Measurements from ENCODE around the gene SPG21.

SPG21 gene

DNA sequence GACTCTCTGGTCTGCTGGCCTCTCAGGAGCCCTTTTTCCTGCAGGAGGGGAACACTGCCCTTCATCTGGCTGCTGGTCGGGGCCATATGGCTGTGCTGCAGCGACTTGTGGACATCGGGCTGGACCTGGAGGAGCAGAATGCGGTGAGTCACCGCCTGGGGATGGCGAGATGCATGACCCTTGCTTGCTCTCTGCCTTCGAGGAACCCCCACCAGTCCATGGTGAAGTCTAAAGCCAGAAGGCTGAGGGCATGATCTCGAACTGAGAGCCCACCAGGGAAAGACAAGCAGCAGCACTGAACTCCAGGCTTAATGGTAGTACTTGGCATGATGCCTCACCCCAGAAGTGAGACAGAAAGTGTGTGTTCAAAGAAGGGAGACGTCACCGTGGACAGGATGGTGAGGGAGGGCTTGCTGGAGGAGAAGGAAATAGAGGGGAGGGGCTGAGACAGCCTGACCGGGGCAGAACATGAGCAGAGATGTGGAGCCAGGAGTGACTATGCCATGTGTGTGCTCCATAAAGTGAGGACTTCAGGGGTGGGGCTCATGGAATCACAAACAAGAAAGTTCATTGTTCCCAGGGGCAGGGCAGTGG is 58.8 kb downstream of the SPG21 start:
- Histone ChIP-seq H3K4me3 (ENCODE audit: low read depth in 1 of 2, low read length in 2 of 2) (no peak overlapping the region), H3K27me3 (ENCODE audit: insufficient read depth, low read length, poor library complexity) (no peaks in the 10 kb centered on the region), H3K36me3 (ENCODE audit: insufficient read depth, low read length) (no peaks in the 10 kb centered on the region), H3K4me1 (ENCODE audit: insufficient read depth, low read length) (no peaks in the 10 kb centered on the region), H3K9me3 (ENCODE audit: insufficient read depth, low read length, severe bottlenecking) (no peaks in the 10 kb centered on the region), H3K4me2 (ENCODE audit: insufficient read depth, low read length) (no peak overlapping the region), H3K79me2 (ENCODE audit: insufficient read depth, low read length) (no peaks in the 10 kb centered on the region), H3K9ac (ENCODE audit: low read depth, low read length) (no peak overlapping the region), H3K27ac (ENCODE audit: low read length) (no peak overlapping the region), H4K20me1 (ENCODE audit: insufficient read depth, low read length) (no peaks in the 10 kb centered on the region), H2AFZ (ENCODE audit: low read depth, low read length) (no peak overlapping the region)
- ATAC-seq (ENCODE audit: insufficient read depth, low read depth) (no peak), DNase-seq (no peak)
- TF ChIP-seq CTCF (IDR thresholded peaks at IDR 0.05; ENCODE audit: borderline replicate concordance, extremely low read depth, low read length, poor library complexity, severe bottlenecking) (no peak), EZH2 (IDR thresholded peaks at IDR 0.05; ENCODE audit: borderline replicate concordance, low read depth, low read length, severe bottlenecking) (no peak)

- no peak for ATAC-seq (ENCODE audit: insufficient read depth, low read depth)
- Histone ChIP-seq H3K79me2 (ENCODE audit: insufficient read depth, low read length) (no peaks in the 10 kb centered on the region), H3K4me1 (ENCODE audit: insufficient read depth, low read length) (no peaks in the 10 kb centered on the region), H2AFZ (ENCODE audit: low read depth, low read length) (no peak overlapping the region), H3K4me3 (ENCODE audit: low read depth in 1 of 2, low read length in 2 of 2) (no peak overlapping the region), H3K27ac (ENCODE audit: low read length) (no peak overlapping the region), H3K9me3 (ENCODE audit: insufficient read depth, low read length, severe bottlenecking) (no peaks in the 10 kb centered on the region), H4K20me1 (ENCODE audit: insufficient read depth, low read length) (no peaks in the 10 kb centered on the region), H3K4me2 (ENCODE audit: insufficient read depth, low read length) (no peak overlapping the region), H3K36me3 (ENCODE audit: insufficient read depth, low read length) (no peaks in the 10 kb centered on the region), H3K9ac (ENCODE audit: low read depth, low read length) (no peak overlapping the region), H3K27me3 (ENCODE audit: insufficient read depth, low read length, poor library complexity) (no peaks in the 10 kb centered on the region)
- no peak for DNase-seq
- TF ChIP-seq CTCF (IDR thresholded peaks at IDR 0.05; ENCODE audit: borderline replicate concordance, extremely low read depth, low read length, poor library complexity, severe bottlenecking) = no peak
- TF ChIP-seq EZH2 (IDR thresholded peaks at IDR 0.05; ENCODE audit: borderline replicate concordance, low read depth, low read length, severe bottlenecking) = no peak
These were observed 59.6 kb downstream of the SPG21 start for GRCh38 chr15:64930019-64930652.

- TF ChIP-seq CTCF (IDR thresholded peaks at IDR 0.05; ENCODE audit: borderline replicate concordance, extremely low read depth, low read length, poor library complexity, severe bottlenecking) (no peak), EZH2 (IDR thresholded peaks at IDR 0.05; ENCODE audit: borderline replicate concordance, low read depth, low read length, severe bottlenecking) (no peak)
- Histone ChIP-seq H3K9ac (ENCODE audit: low read depth, low read length) (no peak overlapping the region), H3K4me1 (ENCODE audit: insufficient read depth, low read length) (no peaks in the 10 kb centered on the region), H3K79me2 (ENCODE audit: insufficient read depth, low read length) (no peaks in the 10 kb centered on the region), H3K27me3 (ENCODE audit: insufficient read depth, low read length, poor library complexity) (no peaks in the 10 kb centered on the region), H4K20me1 (ENCODE audit: insufficient read depth, low read length) (no peaks in the 10 kb centered on the region), H3K27ac (ENCODE audit: low read length) (no peak overlapping the region), H3K4me3 (ENCODE audit: low read depth in 1 of 2, low read length in 2 of 2) (no peak overlapping the region), H2AFZ (ENCODE audit: low read depth, low read length) (no peak overlapping the region), H3K9me3 (ENCODE audit: insufficient read depth, low read length, severe bottlenecking) (no peaks in the 10 kb centered on the region), H3K4me2 (ENCODE audit: insufficient read depth, low read length) (no peak overlapping the region), H3K36me3 (ENCODE audit: insufficient read depth, low read length) (no peaks in the 10 kb centered on the region)
- peak; percentile 17 for DNase-seq
- ATAC-seq (ENCODE audit: insufficient read depth, low read depth) = no peak; the same call in 2 of the 3 replicates
These were observed 61.0 kb downstream of the SPG21 start for GRCh38 chr15:64928626-64929220.

All from DND-41 (cell line).